Articular chondrocyte of knee joint (primary cell): Measurements from ENCODE around the gene C3orf70. TPM values are rescaled to one million over a fixed set of nuclear protein-coding genes. Genes with fewer than 3 reads are reported as not detected.

Source experiments
- total RNA-seq: library from RNA; depleted of rRNA; stranded (reverse); fragments of >200 nt; gene quantifications from 2 replicates; pipeline ENCODE4 v1.2.3, GENCODE V29; 2012

C3orf70 gene
- total RNA-seq: 1.5 and 3.9 TPM in 2 replicates

GRCh38 chr3:185152410-185153170 lies at the start of gene C3orf70:
C3orf70 (minus strand) TSS chr3:185153060; CDS start chr3:185152823, 237 bp downstream.

Other genes with a start within 250 kb of the C3orf70 start
- gene EHHADH, start 101.0 kb upstream of the C3orf70 start, total RNA-seq: 7.3 and 7.6 TPM in 2 replicates
- 21.4 and 23.9 TPM in 2 replicates for gene MAP3K13, start 210.1 kb upstream of the C3orf70 start, total RNA-seq